Mammary microvascular endothelial cell (primary cell): ENCODE results near the gene PIGS. TPM values are rescaled to one million over a fixed set of nuclear protein-coding genes. Genes with fewer than 3 reads are reported as not detected.

Source experiments
- total RNA-seq: library from RNA; depleted of rRNA; stranded (reverse); fragments of >200 nt; gene quantifications from 2 replicates; pipeline ENCODE4 v1.2.3, GENCODE V29; 2015

PIGS gene
- 55.2 and 64.4 TPM in 2 replicates for total RNA-seq

GRCh38 chr17:28571361-28572122 is at the start of gene PIGS:
PIGS (minus strand) TSS chr17:28571524; CDS start chr17:28571496, 28 bp downstream.

GRCh38 chr17:28613931-28614381 is 42.6 kb upstream of the PIGS start, which contains the start of gene RSKR:
RSKR (minus strand) TSS chr17:28614185; CDS start chr17:28614161, 24 bp downstream.

GRCh38 chr17:28598799-28599310 is 27.5 kb upstream of the PIGS start, which contains the start of gene SPAG5:
SPAG5 (minus strand) TSS chr17:28599025; CDS start chr17:28598946, 79 bp downstream.

DNA sequence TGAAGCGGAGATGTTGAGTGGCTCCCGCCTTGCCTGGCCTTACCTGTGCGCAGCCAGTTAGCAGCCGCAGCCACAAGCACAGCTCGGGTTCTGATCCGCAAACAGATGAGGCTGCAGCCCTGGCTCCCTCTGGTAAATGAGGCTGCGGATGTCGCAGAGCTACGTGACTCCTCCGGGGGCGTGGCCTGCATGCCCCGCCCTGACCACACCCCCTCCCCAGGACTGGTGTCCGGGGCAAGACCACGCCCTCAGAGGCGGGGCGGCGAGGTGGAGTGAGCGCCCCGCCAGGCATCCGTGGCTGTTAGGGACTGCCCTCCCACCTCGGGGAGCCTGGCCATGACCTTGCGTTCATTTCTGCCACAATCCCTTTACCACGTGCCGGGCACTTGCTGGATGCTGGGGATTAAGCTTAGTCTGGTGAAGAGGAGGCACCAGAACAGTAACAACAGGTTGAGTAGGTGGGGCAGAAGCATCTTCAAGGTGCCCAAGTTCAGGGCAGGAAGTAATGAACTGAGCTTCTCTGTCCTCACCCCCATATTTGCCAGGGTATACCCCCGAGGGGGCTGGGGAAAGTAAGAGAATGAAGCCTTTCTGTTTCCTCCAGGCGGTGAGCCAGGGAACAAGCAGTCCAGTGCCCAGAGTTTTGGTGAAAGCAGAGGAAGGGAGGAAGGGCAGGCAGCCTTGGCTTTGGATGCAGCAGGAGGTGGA is 5.6 kb upstream of the PIGS start, which contains the start of gene ALDOC:
Gene ALDOC (minus strand): TSS at position 138 of the 708 bp plus-strand sequence. CDS start 1,363 bp downstream, outside the sequence.

DNA sequence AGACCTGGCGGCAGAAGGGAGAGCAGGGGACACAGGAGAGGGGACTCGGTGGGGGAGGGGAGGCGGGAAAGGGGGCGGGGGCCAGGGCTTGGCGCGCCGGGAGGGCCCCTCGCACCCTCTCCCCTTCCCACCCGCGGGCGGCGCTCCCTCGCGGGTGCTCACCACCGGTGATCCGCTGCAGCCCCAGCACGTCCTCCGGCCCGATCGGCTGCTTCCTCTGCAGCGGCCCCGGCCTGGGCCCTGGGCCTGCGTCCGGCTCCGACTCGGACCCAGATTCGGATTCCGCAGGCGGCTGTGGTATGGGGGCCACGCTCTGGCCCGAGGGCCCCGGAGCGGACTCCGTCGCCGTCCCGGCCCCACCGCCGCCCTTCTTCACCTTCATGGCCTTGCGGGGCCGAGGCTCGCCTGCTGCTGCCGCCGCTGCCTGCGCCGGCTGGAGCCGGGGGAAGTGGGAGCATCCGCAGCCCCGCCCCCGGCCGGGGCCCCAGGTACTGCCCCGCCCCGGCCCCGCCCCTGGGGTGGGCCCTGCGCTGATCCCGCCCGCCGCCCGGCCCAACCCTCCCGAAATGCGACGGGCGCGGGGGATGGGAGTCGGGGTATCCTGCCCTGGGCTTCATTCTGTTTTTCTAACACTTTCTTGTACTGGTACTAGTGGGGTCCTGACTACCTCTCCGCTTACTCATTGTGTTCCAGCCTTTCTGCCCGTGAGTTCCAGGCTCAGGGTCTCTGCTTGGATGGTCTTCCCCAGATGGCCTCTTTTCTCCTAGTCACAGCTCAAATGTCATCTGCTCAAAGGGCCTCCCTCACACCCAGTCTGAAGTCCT is 18.9 kb downstream of the PIGS start, which contains the start of gene UNC119:
Gene UNC119 (minus strand): TSS at position 449 of the 824 bp plus-strand sequence. CDS start 67 bp downstream, at position 382.

GRCh38 chr17:28505986-28506665 is 65.2 kb downstream of the PIGS start, which contains the start of gene FOXN1:
FOXN1 (plus strand) TSS chr17:28506348; CDS start chr17:28523970, 17,622 bp downstream.

Other genes starting within 250 kb of the PIGS start
- gene IFT20, start 236.1 kb downstream of the PIGS start, total RNA-seq: 32.2 and 38.3 TPM in 2 replicates
- 83.7 and 86.3 TPM in 2 replicates for gene TNFAIP1, start 235.8 kb downstream of the PIGS start, total RNA-seq
- 98.7 and 116 TPM in 2 replicates for gene POLDIP2, start 214.0 kb downstream of the PIGS start, total RNA-seq
- gene SEBOX, start 206.3 kb downstream of the PIGS start, total RNA-seq: not detected in 2 replicates
- 0.07 TPM in 1 of 2 replicates, not detected in the other for gene VTN, start 201.2 kb downstream of the PIGS start, total RNA-seq
- 4.5 and 5.5 TPM in 2 replicates for gene SARM1, start 199.8 kb downstream of the PIGS start, total RNA-seq
- 4.1 and 4.2 TPM in 2 replicates for gene SLC46A1, start 165.3 kb downstream of the PIGS start, total RNA-seq
- not detected in 2 replicates for gene SLC13A2, start 97.9 kb downstream of the PIGS start, total RNA-seq
- not detected in 2 replicates for gene FOXN1, start 65.2 kb downstream of the PIGS start, total RNA-seq
- gene UNC119, start 18.9 kb downstream of the PIGS start, total RNA-seq: 29.5 and 30.2 TPM in 2 replicates
- gene ALDOC, start 5.4 kb upstream of the PIGS start, total RNA-seq: 9.1 and 12.3 TPM in 2 replicates
- 49.6 and 54.7 TPM in 2 replicates for gene SPAG5, start 27.5 kb upstream of the PIGS start, total RNA-seq
- 1.5 and 2.5 TPM in 2 replicates for gene RSKR, start 42.7 kb upstream of the PIGS start, total RNA-seq
- 108 and 135 TPM in 2 replicates for gene BLTP2, start 73.6 kb upstream of the PIGS start, total RNA-seq
- gene SDF2, start 90.4 kb upstream of the PIGS start, total RNA-seq: 40.2 and 44.2 TPM in 2 replicates
- gene SUPT6H, start 90.7 kb upstream of the PIGS start, total RNA-seq: 28.2 and 29.4 TPM in 2 replicates
- 0.94 TPM in 1 of 2 replicates, not detected in the other for gene PROCA1, start 140.4 kb upstream of the PIGS start, total RNA-seq
- 64.0 and 66.2 TPM in 2 replicates for gene RAB34, start 146.3 kb upstream of the PIGS start, total RNA-seq
- 731 and 742 TPM in 2 replicates for gene RPL23A, start 148.5 kb upstream of the PIGS start, total RNA-seq
- gene TLCD1, start 154.7 kb upstream of the PIGS start, total RNA-seq: 2.5 and 3.5 TPM in 2 replicates
- gene NEK8, start 157.3 kb upstream of the PIGS start, total RNA-seq: 1.6 and 3.7 TPM in 2 replicates
- 25.8 and 29.2 TPM in 2 replicates for gene TRAF4, start 172.5 kb upstream of the PIGS start, total RNA-seq